ENCODE data around the gene PDIA6. TPM values are rescaled to one million over a fixed set of nuclear protein-coding genes. Genes with fewer than 3 reads are reported as not detected.

PDIA6 gene
- total and polyA plus RNA-seq, 7 experiments from 2014 or later, result 24.3 to 173 (median 49.6) TPM

GRCh38 chr2:10834068-10834655 is 21.6 kb upstream of the PDIA6 start:
- CTCF ChIA-PET, result interaction anchor here (0.6 to 5.0 kb wide), 2 partner anchors 297 to 630 kb away, joined by 3 to 56 read pairs; a partner anchor contains a TSS
- POLR2A ChIA-PET, result interaction anchor here (0.7 kb wide), 1 partner anchor 297 kb away, joined by 3 read pairs; no protein-coding TSS in a partner anchor
- Mint-ChIP-seq H3K27ac (no peak overlapping the region), H3K4me1 (peaks cover 0 to 16% (median 5%) of the 10 kb centered on the region in 7 donors), H3K4me3 (no peak overlapping the region), H3K9me3 (no peaks in the 10 kb centered on the region), H3K36me3 (no peaks in the 10 kb centered on the region), H3K27me3 (peaks cover 0 to 27% (median 16%) of the 10 kb centered on the region in 5 donors)
- Histone ChIP-seq H3K9me3 (ENCODE audit: control insufficient read depth in 2 of 3, low read length in 3 of 3) (no peaks in the 10 kb centered on the region), H3K4me1 (ENCODE audit: control insufficient read depth in 2 of 2, insufficient read depth in 2 of 2, low read length in 2 of 2) (peaks cover 0 to 2% of the 10 kb centered on the region in 2 donors), H3K4me3 (ENCODE audit: low read length) (no peak overlapping the region), H3K27me3 (ENCODE audit: control insufficient read depth in 2 of 2, insufficient read depth in 2 of 2, low read length in 2 of 2) (no peaks in the 10 kb centered on the region), H3K36me3 (ENCODE audit: control insufficient read depth in 2 of 3, insufficient read depth in 3 of 3, low read length in 3 of 3) (no peaks in the 10 kb centered on the region), H3K27ac (ENCODE audit: low read depth, low read length) (no peak overlapping the region)
- DNase-seq, result no peak
- ATAC-seq, result no peak
- intact Hi-C loops (cut with micrococcal nuclease), result loop anchor here (5.0 to 10.0 kb wide), 2 partner anchors 78 to 401 kb away; partner anchors contain the start of gene KCNF1 (in 1 of the 2)

DNA sequence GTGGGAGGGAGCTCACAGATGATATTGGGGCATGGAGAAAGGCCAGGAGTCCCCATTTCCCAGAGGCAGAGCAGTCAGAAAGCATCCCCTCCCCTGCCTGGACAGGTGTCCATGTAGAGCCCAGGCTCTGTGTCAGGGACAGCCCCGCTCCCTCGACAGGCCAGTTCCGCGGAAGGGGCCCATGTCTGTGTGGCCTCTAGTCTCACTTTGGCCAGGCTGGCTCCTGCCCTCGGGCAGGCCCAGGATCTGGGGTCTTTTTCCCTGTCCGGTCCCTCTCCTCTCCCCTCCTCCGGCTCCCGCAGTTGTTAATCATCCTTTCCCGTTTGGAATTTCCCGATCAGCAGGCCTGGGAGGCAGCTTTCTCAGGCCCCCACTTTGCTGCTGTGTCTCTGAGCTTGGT is 20.4 kb upstream of the PDIA6 start:
- DNase-seq, result no peak
- Mint-ChIP-seq H3K4me3 (peak overlapping the region in 2 of 10 donors; percentile 17 to 44), H3K27me3 (peaks cover 0 to 29% (median 17%) of the 10 kb centered on the region in 5 donors), H3K4me1 (peaks cover 0 to 16% (median 5%) of the 10 kb centered on the region in 7 donors), H3K36me3 (no peaks in the 10 kb centered on the region), H3K27ac (peak overlapping the region in 1 of 9 donors; percentile 38), H3K9me3 (no peaks in the 10 kb centered on the region)
- intact Hi-C loops (cut with micrococcal nuclease), result loop anchor here (5.0 to 10.0 kb wide), 2 partner anchors 79 to 402 kb away; partner anchors contain the start of gene KCNF1 (in 1 of the 2)
- no peaks in the 10 kb centered on the region for H3K27me3 ChIP-seq (ENCODE audit: control insufficient read depth in 2 of 2, insufficient read depth in 2 of 2, low read length in 2 of 2)
- H3K9me3 ChIP-seq (ENCODE audit: control insufficient read depth in 2 of 3, low read length in 3 of 3), result no peaks in the 10 kb centered on the region
- H3K4me1 ChIP-seq (ENCODE audit: control insufficient read depth in 2 of 2, insufficient read depth in 2 of 2, low read length in 2 of 2), result peaks cover 0 to 2% of the 10 kb centered on the region in 2 donors
- no peaks in the 10 kb centered on the region for H3K36me3 ChIP-seq (ENCODE audit: control insufficient read depth in 2 of 3, insufficient read depth in 3 of 3, low read length in 3 of 3)
- H3K4me3 ChIP-seq (ENCODE audit: low read length), result no peak overlapping the region
- CTCF ChIA-PET, result interaction anchor here (0.5 to 5.0 kb wide), 11 partner anchors 8 to 752 kb away, joined by 3 to 56 read pairs (median 5); a partner anchor contains a TSS
- ATAC-seq, result no peak
- POLR2A ChIA-PET, result interaction anchor here (0.9 to 2.0 kb wide), 2 partner anchors 291 to 300 kb away, joined by 3 to 4 read pairs; a partner anchor contains a TSS
- no peak overlapping the region for H3K27ac ChIP-seq (ENCODE audit: low read depth, low read length)

DNA sequence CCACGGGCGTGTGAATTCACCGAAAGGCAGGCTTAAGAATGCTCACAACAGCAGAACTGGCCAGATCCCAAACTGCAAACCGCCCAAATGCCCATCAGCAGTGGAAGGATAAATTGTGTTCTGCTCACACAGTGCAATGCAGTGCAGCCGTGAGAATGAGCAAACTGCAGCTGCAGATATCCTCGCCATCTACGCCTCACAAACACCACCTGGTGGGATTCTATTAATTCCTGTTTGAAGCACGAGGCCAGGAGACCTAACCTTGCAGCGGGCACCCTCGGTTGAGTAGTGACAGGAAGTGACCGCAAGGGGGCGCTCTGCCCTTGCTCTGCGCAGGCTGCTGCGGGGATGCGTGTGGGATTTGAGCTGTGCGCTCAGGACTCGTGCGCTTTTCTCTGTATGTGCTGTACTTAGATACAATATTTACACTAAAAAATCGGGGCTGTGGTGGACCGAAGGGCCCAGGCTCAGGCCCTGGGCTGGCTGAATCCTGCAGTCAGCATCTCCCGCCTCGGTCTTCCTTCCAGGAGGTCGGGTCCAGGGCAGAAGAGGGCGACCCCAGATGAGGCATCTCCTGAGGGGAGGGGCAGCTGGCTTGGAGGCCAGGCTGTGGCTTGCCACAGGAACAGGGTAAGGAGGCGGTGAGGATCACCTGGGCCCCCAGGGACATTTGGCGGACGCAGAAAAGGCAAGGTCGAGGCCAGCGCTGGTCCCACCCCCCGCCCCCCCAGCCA is 19.8 kb upstream of the PDIA6 start:
- no peaks in the 10 kb centered on the region for H3K9me3 ChIP-seq (ENCODE audit: control insufficient read depth in 2 of 3, low read length in 3 of 3)
- peaks cover 0 to 2% of the 10 kb centered on the region in 2 donors for H3K4me1 ChIP-seq (ENCODE audit: control insufficient read depth in 2 of 2, insufficient read depth in 2 of 2, low read length in 2 of 2)
- no peaks in the 10 kb centered on the region for H3K36me3 ChIP-seq (ENCODE audit: control insufficient read depth in 2 of 3, insufficient read depth in 3 of 3, low read length in 3 of 3)
- no peaks in the 10 kb centered on the region for H3K27me3 ChIP-seq (ENCODE audit: control insufficient read depth in 2 of 2, insufficient read depth in 2 of 2, low read length in 2 of 2)
- H3K27me3 Mint-ChIP-seq, result peaks cover 0 to 29% (median 13%) of the 10 kb centered on the region in 5 donors
- peak overlapping the region in 1 of 9 donors; percentile 56 for H3K27ac Mint-ChIP-seq
- ChIA-PET CTCF (interaction anchor here (0.5 to 5.0 kb wide), 12 partner anchors 9 to 752 kb away, joined by 3 to 56 read pairs (median 4); a partner anchor contains a TSS), POLR2A (interaction anchor here (0.9 to 2.0 kb wide), 2 partner anchors 292 to 300 kb away, joined by 3 to 4 read pairs; a partner anchor contains a TSS)
- H3K4me1 Mint-ChIP-seq, result peaks cover 0 to 16% (median 5%) of the 10 kb centered on the region in 7 donors
- intact Hi-C loops (cut with micrococcal nuclease), result loop anchor here (1.0 to 10.0 kb wide), 8 partner anchors 20 to 752 kb away; partner anchors contain the start of genes PDIA6 (in 2 of the 2) and KCNF1 (in 1 of the 2)
- H3K4me3 ChIP-seq (ENCODE audit: low read length), result no peak overlapping the region
- H3K36me3 Mint-ChIP-seq, result no peaks in the 10 kb centered on the region
- DNase-seq (peak; percentile 66 to 85 (median 75)), ATAC-seq (peak; percentile 94)
- no peak overlapping the region for H3K27ac ChIP-seq (ENCODE audit: low read depth, low read length)
- peak overlapping the region in 8 of 10 donors; percentile 33 to 76 (median 48) for H3K4me3 Mint-ChIP-seq
- no peaks in the 10 kb centered on the region for H3K9me3 Mint-ChIP-seq

DNA sequence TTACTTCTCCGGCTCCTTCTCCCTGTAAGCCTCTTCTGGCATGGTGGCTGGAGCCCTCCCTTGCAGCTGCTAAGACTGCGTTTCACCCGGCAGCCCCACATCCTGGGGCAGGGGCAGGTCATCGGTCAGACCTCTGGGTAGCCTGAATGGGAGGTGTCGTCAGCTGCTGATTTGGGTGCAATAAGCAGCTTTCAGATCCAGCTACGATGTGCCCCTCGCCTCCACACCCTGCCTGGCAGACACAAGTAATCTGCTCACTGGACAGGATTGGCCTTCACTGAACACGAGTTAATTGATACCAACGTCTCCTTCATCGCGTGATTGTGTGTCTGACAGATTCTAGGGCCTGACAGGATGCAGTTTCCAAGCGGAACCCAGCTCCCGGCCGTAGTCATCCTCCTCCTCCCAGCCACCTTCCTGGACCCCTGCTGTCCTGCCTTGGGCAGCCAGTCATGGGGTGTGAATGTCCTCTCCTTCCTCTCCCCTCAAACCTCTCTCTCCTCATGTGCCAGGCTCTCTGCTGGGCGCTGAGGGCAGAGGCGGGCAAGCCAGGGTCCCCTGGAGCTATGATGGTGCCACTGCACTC is 18.9 kb upstream of the PDIA6 start:
- CTCF ChIA-PET, result interaction anchor here (0.6 to 5.0 kb wide), 6 partner anchors 9 to 620 kb away, joined by 3 to 56 read pairs (median 6); a partner anchor contains a TSS
- peaks cover 0 to 12% (median 5%) of the 10 kb centered on the region in 7 donors for H3K4me1 Mint-ChIP-seq
- H3K27ac Mint-ChIP-seq, result no peak overlapping the region
- H3K36me3 ChIP-seq (ENCODE audit: control insufficient read depth in 2 of 3, insufficient read depth in 3 of 3, low read length in 3 of 3), result no peaks in the 10 kb centered on the region
- intact Hi-C loops (cut with micrococcal nuclease), result loop anchor here (5.0 to 10.0 kb wide), 2 partner anchors 81 to 403 kb away; partner anchors contain the start of gene KCNF1 (in 1 of the 2)
- H3K9me3 ChIP-seq (ENCODE audit: control insufficient read depth in 2 of 3, low read length in 3 of 3), result no peaks in the 10 kb centered on the region
- peaks cover 0 to 2% of the 10 kb centered on the region in 2 donors for H3K4me1 ChIP-seq (ENCODE audit: control insufficient read depth in 2 of 2, insufficient read depth in 2 of 2, low read length in 2 of 2)
- no peak overlapping the region for H3K4me3 Mint-ChIP-seq
- peaks cover 0 to 28% (median 12%) of the 10 kb centered on the region in 5 donors for H3K27me3 Mint-ChIP-seq
- ATAC-seq (no peak), DNase-seq (no peak)
- POLR2A ChIA-PET, result interaction anchor here (2.0 kb wide), 1 partner anchor 301 kb away, joined by 4 read pairs; a partner anchor contains a TSS
- no peak overlapping the region for H3K27ac ChIP-seq (ENCODE audit: low read depth, low read length)
- H3K4me3 ChIP-seq (ENCODE audit: low read length), result no peak overlapping the region
- H3K36me3 Mint-ChIP-seq, result no peaks in the 10 kb centered on the region
- H3K27me3 ChIP-seq (ENCODE audit: control insufficient read depth in 2 of 2, insufficient read depth in 2 of 2, low read length in 2 of 2), result no peaks in the 10 kb centered on the region
- H3K9me3 Mint-ChIP-seq, result no peaks in the 10 kb centered on the region

- H3K4me1 Mint-ChIP-seq, result peaks cover 0 to 12% (median 5%) of the 10 kb centered on the region in 7 donors
- no peaks in the 10 kb centered on the region for H3K9me3 Mint-ChIP-seq
- H3K36me3 ChIP-seq (ENCODE audit: control insufficient read depth in 2 of 3, insufficient read depth in 3 of 3, low read length in 3 of 3), result no peaks in the 10 kb centered on the region
- DNase-seq, result no peak
- no peak overlapping the region for H3K27ac ChIP-seq (ENCODE audit: low read depth, low read length)
- intact Hi-C loops (cut with micrococcal nuclease), result loop anchor here (5.0 to 10.0 kb wide), 2 partner anchors 81 to 404 kb away; partner anchors contain the start of gene KCNF1 (in 1 of the 2)
- no peak overlapping the region for H3K4me3 Mint-ChIP-seq
- H3K27me3 ChIP-seq (ENCODE audit: control insufficient read depth in 2 of 2, insufficient read depth in 2 of 2, low read length in 2 of 2), result no peaks in the 10 kb centered on the region
- H3K27ac Mint-ChIP-seq, result no peak overlapping the region
- no peaks in the 10 kb centered on the region for H3K9me3 ChIP-seq (ENCODE audit: control insufficient read depth in 2 of 3, low read length in 3 of 3)
- H3K4me1 ChIP-seq (ENCODE audit: control insufficient read depth in 2 of 2, insufficient read depth in 2 of 2, low read length in 2 of 2), result peaks cover 0 to 2% of the 10 kb centered on the region in 2 donors
- H3K4me3 ChIP-seq (ENCODE audit: low read length), result no peak overlapping the region
- POLR2A ChIA-PET, result no interaction called here
- CTCF ChIA-PET, result interaction anchor here (1.0 to 5.0 kb wide), 3 partner anchors 11 to 616 kb away, joined by 5 to 56 read pairs (median 10); a partner anchor contains a TSS
- no peaks in the 10 kb centered on the region for H3K36me3 Mint-ChIP-seq
- no peak for ATAC-seq
- H3K27me3 Mint-ChIP-seq, result peaks cover 0 to 32% (median 15%) of the 10 kb centered on the region in 5 donors
Measured at GRCh38 chr2:10830641-10831399, 18.2 kb upstream of the PDIA6 start.

All from naive thymus-derived CD4-positive, alpha-beta T cell (primary cell).